GM12872 (cell line): Measurements from ENCODE around the gene APP.

Experiments used
- CTCF ChIP-seq: IDR thresholded peaks from 3 replicates; pipeline ENCODE4 v1.5.1; 2011; ENCODE audit warnings: low read depth, mild to moderate bottlenecking, low read length, moderate library complexity; ENCODE audit not compliant: insufficient read depth

Gene APP

GRCh38 chr21:26072666-26073615 is 97.6 kb downstream of the APP start:
- no peak for TF ChIP-seq CTCF

GRCh38 chr21:26070822-26071425 is 99.6 kb downstream of the APP start:
- no peak for TF ChIP-seq CTCF

GRCh38 chr21:26070121-26070520 is 100.4 kb downstream of the APP start:
- no peak for TF ChIP-seq CTCF

GRCh38 chr21:26068776-26069175 is 101.8 kb downstream of the APP start:
- no peak for TF ChIP-seq CTCF

GRCh38 chr21:26067836-26068594 is 102.6 kb downstream of the APP start:
- TF ChIP-seq CTCF, result no peak

GRCh38 chr21:26064506-26064905 is 106.1 kb downstream of the APP start:
- no peak for TF ChIP-seq CTCF

GRCh38 chr21:26061437-26061836 is 109.1 kb downstream of the APP start:
- TF ChIP-seq CTCF, result no peak
